Measurements from ENCODE around the gene SYNE2. TPM values are rescaled to one million over a fixed set of nuclear protein-coding genes. Genes with fewer than 3 reads are reported as not detected.

Gene SYNE2
- total and polyA plus RNA-seq, 2 of the 8 experiments (the other 6 are each of a cell fraction or from before 2014, with no cell fraction given): 32.6 to 46.1 TPM

GRCh38 chr14:63924375-63924774 is 71.6 kb downstream of the SYNE2 start:
- Histone ChIP-seq H3K9ac (replicated peaks in 1 of 4; ENCODE audit: extremely low read depth in 1 of 4, low read depth in 3 of 4, low read length in 3 of 4) (no peak overlapping the region), H3K56ac (replicated peaks; ENCODE audit: insufficient read length, low read depth, low read length) (no peak overlapping the region), H2BK20ac (ENCODE audit: low read length) (no peak overlapping the region), H3K9me3 (ENCODE audit: insufficient read depth in 2 of 2, low read depth in 1 of 2, low read length in 1 of 2) (no peaks in the 10 kb centered on the region), H3K4me2 (ENCODE audit: insufficient read depth in 1 of 2, low read depth in 2 of 2, low read length in 2 of 2) (no peak overlapping the region), H3K23ac (ENCODE audit: insufficient read length) (no peak overlapping the region), H4K20me1 (replicated peaks in 1 of 2; ENCODE audit: control insufficient read depth in 1 of 2, insufficient read depth in 2 of 2, low read length in 2 of 2) (no peaks in the 10 kb centered on the region), H4K5ac (ENCODE audit: insufficient read length, low read depth, low read length) (no peak overlapping the region), H4K8ac (ENCODE audit: extremely low read depth, insufficient read depth, low read length) (no peak overlapping the region), H3K18ac (ENCODE audit: extremely low read depth, low read length) (no peak overlapping the region), H2BK120ac (replicated peaks; ENCODE audit: low read depth, low read length) (no peak overlapping the region), H2AK5ac (ENCODE audit: low read depth, low read length) (no peak overlapping the region), H3K23me2 (ENCODE audit: low read depth, low read length) (no peaks in the 10 kb centered on the region), H2BK5ac (ENCODE audit: low read depth, low read length) (no peak overlapping the region), H3K4me1 (replicated peaks in 1 of 4; ENCODE audit: control insufficient read depth in 3 of 4, insufficient read depth in 4 of 4, low read length in 3 of 4) (no peaks in the 10 kb centered on the region; a peak in 1 of 7 replicates), H3K79me2 (ENCODE audit: control insufficient read depth in 1 of 2, insufficient read depth in 2 of 2, low read length in 2 of 2) (no peaks in the 10 kb centered on the region), H3K27me3 (replicated peaks in 1 of 4; ENCODE audit: control insufficient read depth in 3 of 4, extremely low read depth in 1 of 4, insufficient read depth in 3 of 4, low read length in 3 of 4) (no peaks in the 10 kb centered on the region), H2BK12ac (ENCODE audit: low read depth, low read length) (no peak overlapping the region), H3K27ac (ENCODE audit: low read depth, low read length) (no peak overlapping the region), H3K4ac (replicated peaks; ENCODE audit: insufficient read length, low read depth, low read length) (no peak overlapping the region), H3K14ac (ENCODE audit: insufficient read length) (no peak overlapping the region), H2AFZ (ENCODE audit: low read length) (no peak overlapping the region), H2BK15ac (ENCODE audit: low read length) (no peak overlapping the region), H3K4me3 (ENCODE audit: extremely low read depth in 1 of 4, insufficient read depth in 2 of 4, low read depth in 3 of 4, low read length in 4 of 4) (no peak overlapping the region), H4K91ac (replicated peaks; ENCODE audit: insufficient read length, low read length) (no peak overlapping the region), H3K79me1 (ENCODE audit: low read depth, low read length) (peaks cover 3% of the 10 kb centered on the region), H3K36me3 (ENCODE audit: control insufficient read depth in 2 of 4, insufficient read depth in 4 of 4, low read length in 3 of 4) (no peaks in the 10 kb centered on the region)
- TF ChIP-seq SIRT6 (IDR thresholded peaks at IDR 0.05; ENCODE audit: low read length): no peak
- TF ChIP-seq NRF1 (IDR thresholded peaks at IDR 0.05; ENCODE audit: low read depth, low read length): no peak
- TF ChIP-seq HDAC6 (IDR thresholded peaks at IDR 0.05; ENCODE audit: low read depth, low read length): no peak
- TF ChIP-seq CEBPB (IDR thresholded peaks at IDR 0.05; ENCODE audit: low read depth, low read length): no peak
- TF ChIP-seq YY1 (IDR thresholded peaks at IDR 0.05; ENCODE audit: low read depth, low read length): no peak
- TF ChIP-seq GTF2F1 (IDR thresholded peaks at IDR 0.05; ENCODE audit: borderline replicate concordance, low read depth, low read length): no peak
- no peak for TF ChIP-seq HDAC2 (IDR thresholded peaks at IDR 0.05; ENCODE audit: borderline replicate concordance in 1 of 2, low read depth in 2 of 2, low read length in 2 of 2)
- TF ChIP-seq BRCA1 (IDR thresholded peaks at IDR 0.05; ENCODE audit: low read depth, low read length): no peak
- TF ChIP-seq SP4 (IDR thresholded peaks at IDR 0.05; ENCODE audit: low read length): no peak
- TF ChIP-seq CBX8 (IDR thresholded peaks at IDR 0.05; ENCODE audit: borderline replicate concordance, low read depth, low read length): no peak
- no peak for TF ChIP-seq RAD21 (IDR thresholded peaks at IDR 0.05 in 1 of 2, conservative IDR thresholded peaks at IDR 0.05 in 1 of 2; ENCODE audit: low read depth in 2 of 2, low read length in 2 of 2)
- no peak for TF ChIP-seq POLR2AphosphoS5 (IDR thresholded peaks at IDR 0.05; ENCODE audit: low read depth, low read length)
- no peak for FAIRE-seq
- ChIA-PET CTCF (ENCODE audit: partially characterized antibody) (interaction anchor here (0.8 kb wide), 1 partner anchor 40 kb away, joined by 4 read pairs; no protein-coding TSS in a partner anchor), POLR2A (ENCODE audit: partially characterized antibody) (no interaction called here)
- DNase-seq (ENCODE audit: low read depth in 1 of 2, low spot score in 2 of 2): no peak

All from H1 (cell line).